HTR-8/SVneo (cell line): ENCODE results near the gene SFPQ.
"Not testable (repeated sequence)": the region's sequence is repeated elsewhere in the genome, so short reads cannot be mapped to it uniquely, and the experiment has no call there.

ENCODE experiments used
- DNase-seq: peaks from one replicate; pipeline ENCODE4 v3.0.0; 2011; ENCODE audit warnings: low spot score, mixed read lengths; ENCODE audit not compliant: insufficient read length
- FAIRE-seq: peaks from 2 replicates; lab custom pipeline; 2011; peaks lifted over from hg19 to GRCh38; lab: Jason Lieb, UNC

Gene SFPQ

GRCh38 chr1:35192853-35193664 lies at the start of gene SFPQ:
TSS of gene SFPQ (minus strand) at chr1:35193145. CDS start at chr1:35193049, 96 bp downstream.
- DNase-seq (peak; percentile 98), FAIRE-seq (peak; percentile 55)

GRCh38 chr1:35236772-35237171 lies 43.8 kb upstream of the SFPQ start:
- not testable (repeated sequence) for DNase-seq, FAIRE-seq

GRCh38 chr1:35231287-35231686 lies 38.3 kb upstream of the SFPQ start:
- no peak for FAIRE-seq
- DNase-seq, result no peak

- DNase-seq, result no peak
- no peak for FAIRE-seq
Observed at GRCh38 chr1:35229587-35230360, 36.8 kb upstream of the SFPQ start.

- no peak for DNase-seq
- no peak for FAIRE-seq
Observed at GRCh38 chr1:35226546-35226945, 33.6 kb upstream of the SFPQ start.

GRCh38 chr1:35223084-35223630 lies 30.2 kb upstream of the SFPQ start:
- DNase-seq (no peak), FAIRE-seq (no peak)

GRCh38 chr1:35222322-35223083 lies 29.6 kb upstream of the SFPQ start:
- DNase-seq (no peak), FAIRE-seq (no peak)

GRCh38 chr1:35220976-35221375 lies 28.0 kb upstream of the SFPQ start:
- FAIRE-seq (no peak), DNase-seq (peak; percentile 31)

GRCh38 chr1:35215346-35215745 lies 22.4 kb upstream of the SFPQ start:
- FAIRE-seq (no peak), DNase-seq (no peak)

- no peak for FAIRE-seq
Observed at GRCh38 chr1:35211120-35211414, 18.1 kb upstream of the SFPQ start.

GRCh38 chr1:35210321-35211119 lies 17.6 kb upstream of the SFPQ start:
- no peak for DNase-seq
- no peak for FAIRE-seq

More at GRCh38 chr1:35211120-35211414, 18.1 kb upstream of the SFPQ start:
- no peak for DNase-seq

- FAIRE-seq, result no peak
- no peak for DNase-seq
Observed at GRCh38 chr1:35203295-35203694, 10.3 kb upstream of the SFPQ start.

- FAIRE-seq (no peak), DNase-seq (peak; percentile 66)
Observed at GRCh38 chr1:35202048-35202719, 9.2 kb upstream of the SFPQ start.

- FAIRE-seq (no peak), DNase-seq (no peak)
Observed at GRCh38 chr1:35201631-35202030, 8.7 kb upstream of the SFPQ start.

GRCh38 chr1:35192056-35192852 lies 691 bp downstream of the SFPQ start:
- peak; percentile 62 for DNase-seq
- no peak for FAIRE-seq

- FAIRE-seq (no peak), DNase-seq (no peak)
Observed at GRCh38 chr1:35191429-35192055, 1.4 kb downstream of the SFPQ start.

- DNase-seq, result no peak
- no peak for FAIRE-seq
Observed at GRCh38 chr1:35190784-35191183, 2.2 kb downstream of the SFPQ start.
